ENCODE results near the gene FOS.

DNA sequence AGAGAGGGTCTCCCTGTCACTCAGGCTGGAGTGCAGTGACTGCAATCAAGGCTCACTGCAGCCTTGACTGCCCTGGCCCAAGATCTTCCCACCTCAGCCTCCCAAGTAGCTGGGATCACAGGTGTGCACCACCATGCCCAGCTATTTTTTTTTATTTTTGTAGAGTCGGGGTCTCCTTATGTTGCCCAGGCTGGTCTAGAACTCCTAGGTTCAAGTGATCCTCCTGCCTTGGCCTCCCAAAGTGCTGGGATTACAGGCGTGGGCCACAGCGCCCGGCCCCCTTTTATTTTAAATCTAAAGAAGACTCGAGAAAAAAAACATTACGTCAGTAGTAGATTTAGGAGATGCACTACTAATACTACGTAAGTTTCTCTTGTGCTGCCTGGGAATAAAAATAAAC, 14.3 kb downstream of the FOS start:
- TF ChIP-seq, protein P1, sequence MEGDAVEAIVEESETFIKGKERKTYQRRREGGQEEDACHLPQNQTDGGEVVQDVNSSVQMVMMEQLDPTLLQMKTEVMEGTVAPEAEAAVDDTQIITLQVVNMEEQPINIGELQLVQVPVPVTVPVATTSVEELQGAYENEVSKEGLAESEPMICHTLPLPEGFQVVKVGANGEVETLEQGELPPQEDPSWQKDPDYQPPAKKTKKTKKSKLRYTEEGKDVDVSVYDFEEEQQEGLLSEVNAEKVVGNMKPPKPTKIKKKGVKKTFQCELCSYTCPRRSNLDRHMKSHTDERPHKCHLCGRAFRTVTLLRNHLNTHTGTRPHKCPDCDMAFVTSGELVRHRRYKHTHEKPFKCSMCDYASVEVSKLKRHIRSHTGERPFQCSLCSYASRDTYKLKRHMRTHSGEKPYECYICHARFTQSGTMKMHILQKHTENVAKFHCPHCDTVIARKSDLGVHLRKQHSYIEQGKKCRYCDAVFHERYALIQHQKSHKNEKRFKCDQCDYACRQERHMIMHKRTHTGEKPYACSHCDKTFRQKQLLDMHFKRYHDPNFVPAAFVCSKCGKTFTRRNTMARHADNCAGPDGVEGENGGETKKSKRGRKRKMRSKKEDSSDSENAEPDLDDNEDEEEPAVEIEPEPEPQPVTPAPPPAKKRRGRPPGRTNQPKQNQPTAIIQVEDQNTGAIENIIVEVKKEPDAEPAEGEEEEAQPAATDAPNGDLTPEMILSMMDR (IDR thresholded peaks at IDR 0.05), result no peak
- no peak for TF ChIP-seq ZFX (IDR thresholded peaks at IDR 0.05; ENCODE audit: borderline replicate concordance)
